Measurements from ENCODE around the gene CMSS1. TPM values are rescaled to one million over a fixed set of nuclear protein-coding genes. Genes with fewer than 3 reads are reported as not detected.

Gene CMSS1
- total RNA-seq, 4 donors from 2014 or later, result 2.4 to 29.9 (median 5.2) TPM

DNA sequence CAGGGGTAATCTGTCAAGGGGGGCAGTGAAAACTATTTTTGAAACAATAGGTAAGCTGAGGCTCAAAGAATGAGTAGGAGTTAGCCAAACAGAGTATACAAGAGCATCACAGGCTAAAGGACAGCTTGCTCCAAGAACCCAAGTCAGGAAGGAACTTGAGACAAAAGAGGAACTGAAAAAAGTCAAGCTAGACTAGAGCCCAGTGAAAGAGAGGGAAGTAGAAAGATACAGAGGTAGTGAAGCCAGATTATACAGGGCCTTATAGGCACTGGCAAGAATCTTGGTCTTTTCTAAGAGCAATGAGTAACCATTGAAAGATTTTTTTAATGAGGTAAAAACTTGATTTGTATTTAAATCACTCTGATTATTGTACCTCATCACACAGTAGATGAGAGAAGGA lies 226.7 kb downstream of the CMSS1 start:
- Histone ChIP-seq H3K9me3 (no peaks in the 10 kb centered on the region), H3K27ac (peak overlapping the region; percentile 67 to 89 (median 80)), H3K36me3 (no peaks in the 10 kb centered on the region), H3K4me1 (peaks cover 37 to 87% (median 59%) of the 10 kb centered on the region in 4 donors), H3K4me3 (no peak overlapping the region), H3K27me3 (no peaks in the 10 kb centered on the region)
- intact Hi-C loops (cut with DNase I; ENCODE audit: low total_unique reads) (no loop called here), in situ Hi-C loops (cut with MboI; ENCODE audit: low pct_ligation_motif_present in 1 of 4, low pct_unique_long_range_greater_than_20kb in 1 of 4, low sequenced_read_pairs in 3 of 4) (no loop called here)
- TF ChIP-seq POLR2A (IDR thresholded peaks at IDR 0.05) (no peak), EP300 (IDR thresholded peaks at IDR 0.05; ENCODE audit: low read depth) (no peak), CTCF (IDR thresholded peaks at IDR 0.05) (no peak), POLR2AphosphoS5 (IDR thresholded peaks at IDR 0.05) (no peak)
- no peak for DNase-seq

DNA sequence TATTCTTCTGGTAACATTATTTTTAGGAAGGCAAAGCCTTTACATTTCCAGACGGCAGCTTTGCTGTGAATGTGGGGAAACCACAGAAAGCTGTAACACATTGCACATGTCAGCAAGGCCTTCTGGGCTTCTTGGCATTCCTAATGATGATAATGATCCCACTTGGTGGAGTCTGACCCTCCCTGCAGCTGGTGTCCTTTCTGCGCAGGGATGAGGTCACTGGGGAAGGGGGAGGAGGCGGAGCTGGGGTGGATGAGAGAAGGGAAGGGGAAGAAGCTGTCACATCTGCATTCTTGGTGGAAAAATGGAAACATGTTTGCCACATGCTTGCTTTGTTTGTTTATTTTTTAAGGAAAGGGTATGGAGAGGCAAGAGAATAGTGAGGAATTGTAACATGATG lies 228.0 kb downstream of the CMSS1 start:
- Histone ChIP-seq H3K27ac (peak overlapping the region; percentile 67 to 89 (median 80)), H3K4me1 (peaks cover 29 to 78% (median 50%) of the 10 kb centered on the region in 4 donors), H3K36me3 (no peaks in the 10 kb centered on the region), H3K4me3 (no peak overlapping the region), H3K27me3 (no peaks in the 10 kb centered on the region), H3K9me3 (no peaks in the 10 kb centered on the region)
- intact Hi-C loops (cut with DNase I; ENCODE audit: low total_unique reads), result no loop called here
- in situ Hi-C loops (cut with MboI; ENCODE audit: low pct_ligation_motif_present in 1 of 4, low pct_unique_long_range_greater_than_20kb in 1 of 4, low sequenced_read_pairs in 3 of 4), result no loop called here
- TF ChIP-seq POLR2AphosphoS5 (IDR thresholded peaks at IDR 0.05), result peak in 1 of 3 donors; percentile 40
- no peak for TF ChIP-seq CTCF (IDR thresholded peaks at IDR 0.05)
- WGBS, 2 donors (ENCODE audit: low coverage in 1 of 2), result 60 to 66% methylated on average over 3 of the region's 3 CpGs
- peak; percentile 56 for DNase-seq

GRCh38 chr3:100046986-100047385 lies 229.3 kb downstream of the CMSS1 start:
- no peaks in the 10 kb centered on the region for H3K27me3 ChIP-seq
- no peaks in the 10 kb centered on the region for H3K36me3 ChIP-seq
- peak overlapping the region in 1 of 4 donors; percentile 17 for H3K4me3 ChIP-seq
- intact Hi-C loops (cut with DNase I; ENCODE audit: low total_unique reads) (no loop called here), in situ Hi-C loops (cut with MboI; ENCODE audit: low pct_ligation_motif_present in 1 of 4, low pct_unique_long_range_greater_than_20kb in 1 of 4, low sequenced_read_pairs in 3 of 4) (no loop called here)
- no peak for DNase-seq
- H3K4me1 ChIP-seq, result peaks cover 19 to 65% (median 38%) of the 10 kb centered on the region in 4 donors
- WGBS, 2 donors (ENCODE audit: low coverage in 1 of 2), result 36 to 58% methylated on average over 2 of the region's 2 CpGs
- no peaks in the 10 kb centered on the region for H3K9me3 ChIP-seq
- TF ChIP-seq POLR2A (IDR thresholded peaks at IDR 0.05), result no peak
- TF ChIP-seq EP300 (IDR thresholded peaks at IDR 0.05; ENCODE audit: low read depth), result no peak
- no peak for TF ChIP-seq POLR2AphosphoS5 (IDR thresholded peaks at IDR 0.05)
- no peak for TF ChIP-seq CTCF (IDR thresholded peaks at IDR 0.05)
- H3K27ac ChIP-seq, result peak overlapping the region; percentile 67 to 89 (median 80)

DNA sequence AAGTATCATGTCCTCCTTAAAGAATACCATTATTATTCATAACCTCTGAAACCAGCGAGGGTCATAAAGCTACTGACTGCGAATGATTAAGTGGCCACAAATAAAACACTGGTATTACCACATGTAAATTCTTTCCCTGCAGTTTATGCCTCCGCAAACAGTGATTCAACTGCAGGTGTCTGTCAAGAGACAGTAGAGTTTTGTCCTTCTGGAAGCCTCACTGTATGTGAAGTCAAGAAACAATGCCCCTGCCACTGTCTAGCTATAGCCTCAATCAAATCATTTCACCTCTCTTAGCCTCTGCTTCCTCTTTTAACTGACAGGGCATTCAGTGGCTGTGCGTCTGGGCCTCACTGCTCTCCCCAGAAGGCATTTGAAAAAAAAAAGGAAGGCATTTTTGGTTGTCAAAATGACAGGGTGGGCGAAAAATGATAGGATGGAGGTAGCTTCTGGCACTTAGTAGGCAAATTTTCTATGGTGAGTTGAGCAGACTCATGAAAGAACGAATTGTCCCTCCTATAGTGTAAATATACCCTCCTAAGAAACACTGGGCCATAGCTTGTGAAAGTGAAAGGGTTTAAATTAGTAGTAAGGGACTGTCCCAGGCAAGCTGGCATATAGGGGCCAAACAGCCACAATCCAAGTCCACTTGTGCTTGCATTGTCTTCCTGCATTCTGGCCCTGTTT lies 229.9 kb downstream of the CMSS1 start:
- in situ Hi-C loops (cut with MboI; ENCODE audit: low pct_ligation_motif_present in 1 of 4, low pct_unique_long_range_greater_than_20kb in 1 of 4, low sequenced_read_pairs in 3 of 4) (no loop called here), intact Hi-C loops (cut with DNase I; ENCODE audit: low total_unique reads) (no loop called here)
- no peak for TF ChIP-seq POLR2A (IDR thresholded peaks at IDR 0.05)
- no peak for TF ChIP-seq EP300 (IDR thresholded peaks at IDR 0.05; ENCODE audit: low read depth)
- TF ChIP-seq POLR2AphosphoS5 (IDR thresholded peaks at IDR 0.05), result peak in 1 of 3 donors; percentile 37
- Histone ChIP-seq H3K27me3 (no peaks in the 10 kb centered on the region), H3K27ac (peak overlapping the region; percentile 67 to 89 (median 80)), H3K4me1 (peaks cover 17 to 59% (median 32%) of the 10 kb centered on the region in 4 donors), H3K36me3 (no peaks in the 10 kb centered on the region), H3K9me3 (no peaks in the 10 kb centered on the region), H3K4me3 (peak overlapping the region in 1 of 4 donors; percentile 17)
- WGBS, 2 donors (ENCODE audit: low coverage in 1 of 2), result 13 to 23% methylated on average over 5 to 6 of the region's 6 CpGs
- peak; percentile 41 for DNase-seq
